HG03196 (cell line): ENCODE data around the gene PNMA3.
"Not testable (repeated sequence)": the region's sequence is repeated elsewhere in the genome, so short reads cannot be mapped to it uniquely, and the experiment has no call there.

Experiments used
- ATAC-seq: cut with Tn5 transposase; IDR thresholded peaks from one replicate; pipeline ENCODE4 v1.9.1; 2021; ENCODE audit not compliant: unreplicated experiment

PNMA3 gene

GRCh38 chrX:153073331-153073730, 17.1 kb downstream of the PNMA3 start:
- not testable (repeated sequence) for ATAC-seq

- no peak for ATAC-seq
Measured at GRCh38 chrX:153074262-153074899, 18.1 kb downstream of the PNMA3 start.

- ATAC-seq, result no peak
Measured at GRCh38 chrX:153074935-153075334, 18.7 kb downstream of the PNMA3 start.

- ATAC-seq, result no peak
Measured at GRCh38 chrX:153075366-153075765, 19.1 kb downstream of the PNMA3 start.

- not testable (repeated sequence) for ATAC-seq
Measured at GRCh38 chrX:153077437-153078135, 21.3 kb downstream of the PNMA3 start.

GRCh38 chrX:153083238-153083923, 27.1 kb downstream of the PNMA3 start:
- ATAC-seq, result not testable (repeated sequence)

GRCh38 chrX:153102418-153102817, 46.1 kb downstream of the PNMA3 start:
- no peak for ATAC-seq

- ATAC-seq, result not testable (repeated sequence)
Measured at GRCh38 chrX:153104959-153105358, 48.7 kb downstream of the PNMA3 start.

GRCh38 chrX:153106092-153106801, 50.0 kb downstream of the PNMA3 start:
- not testable (repeated sequence) for ATAC-seq
